Measurements from ENCODE around the gene TSPAN14.

- TF ChIP-seq CTCF (IDR thresholded peaks at IDR 0.05) (no peak), POLR2A (IDR thresholded peaks at IDR 0.05) (no peak)
Measured at GRCh38 chr10:80513106-80513505, 59.0 kb downstream of the TSPAN14 start.
